Measurements from ENCODE around the gene GRK3. TPM values are rescaled to one million over a fixed set of nuclear protein-coding genes. Genes with fewer than 3 reads are reported as not detected.

The GRK3 gene
- total and polyA plus RNA-seq, 2 donors (not counting 3 experiments of a cell fraction or from before 2014, with no cell fraction given), result 0.68 to 4.4 TPM

DNA sequence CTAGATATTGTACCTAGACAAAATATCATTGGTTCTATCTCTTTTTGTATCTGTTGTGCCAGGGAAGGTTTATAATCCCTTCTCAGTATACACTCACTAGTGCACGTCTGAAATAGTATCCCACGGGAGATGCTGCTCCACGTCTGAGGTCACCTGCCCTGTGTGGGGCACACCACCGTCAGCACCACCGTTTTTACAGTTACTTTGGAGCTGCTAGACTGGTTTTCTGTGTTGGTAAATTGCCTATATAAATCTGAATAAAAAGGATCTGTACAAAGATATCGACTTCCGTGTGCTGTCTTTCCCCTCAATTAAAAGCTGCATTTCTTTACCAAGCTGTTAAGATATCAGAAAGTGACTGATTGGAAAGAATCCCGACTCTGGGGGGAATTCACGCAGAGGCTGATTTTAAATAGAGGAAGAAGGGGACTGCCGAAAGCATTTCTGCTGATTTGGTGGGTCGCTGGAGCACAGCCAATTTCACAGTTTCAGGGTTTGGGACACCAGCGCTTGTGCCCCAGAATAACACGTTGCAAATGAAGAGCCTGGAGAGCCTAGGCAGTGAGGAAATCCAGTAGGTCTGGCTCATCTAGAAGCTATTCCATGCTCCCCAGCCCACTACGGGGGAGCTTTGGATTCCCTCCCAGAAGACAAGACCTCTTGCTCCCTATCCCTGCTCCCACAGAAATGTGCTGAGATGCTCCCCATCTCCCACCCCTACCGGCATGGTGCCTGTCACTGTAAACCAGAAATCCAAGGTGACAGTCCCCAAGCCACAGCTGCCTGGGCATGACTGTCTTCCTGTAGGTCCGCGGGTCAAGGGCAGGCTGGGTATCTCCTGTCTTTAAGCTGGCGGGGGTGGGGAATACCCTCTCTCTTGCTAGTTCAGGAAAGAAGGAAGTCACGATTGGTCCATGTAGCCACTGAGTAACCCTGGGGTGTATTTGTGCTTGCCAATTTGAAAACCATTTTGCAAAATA lies 164.8 kb downstream of the GRK3 start:
- intact Hi-C loops (cut with micrococcal nuclease) (no loop called here), dilution Hi-C loops (cut with MboI; ENCODE audit: extremely low pct_ligation_motif_present, low sequenced_read_pairs) (no loop called here)
- POLR2A ChIA-PET, result no interaction called here
- no peak overlapping the region for H3K4me2 ChIP-seq (ENCODE audit: insufficient read depth, low read length)
- H3K27me3 ChIP-seq (ENCODE audit: control insufficient read depth in 2 of 2, insufficient read depth in 2 of 2, low read length in 2 of 2), result no peaks in the 10 kb centered on the region
- no peaks in the 10 kb centered on the region for H3K36me3 ChIP-seq (ENCODE audit: control insufficient read depth in 2 of 2, extremely low read depth in 1 of 2, insufficient read depth in 2 of 2, low read length in 2 of 2)
- no peak overlapping the region for H3K4me3 ChIP-seq (replicated peaks in 1 of 3; ENCODE audit: insufficient read depth in 1 of 3, low read depth in 1 of 3, low read length in 3 of 3)
- DNase-seq (ENCODE audit: low read depth, low spot score), result no peak
- H3K9me3 ChIP-seq (replicated peaks; ENCODE audit: control insufficient read depth, insufficient read depth, low read length), result no peaks in the 10 kb centered on the region
- CTCF ChIA-PET, result interaction anchor here (0.8 to 1.3 kb wide), 2 partner anchors 15 to 44 kb away, joined by 3 to 4 read pairs; no protein-coding TSS in a partner anchor
- no peaks in the 10 kb centered on the region for H3K4me1 ChIP-seq (ENCODE audit: control insufficient read depth, extremely low read depth, insufficient read depth, low read length)
- no peak for FAIRE-seq
- no peaks in the 10 kb centered on the region for H4K20me1 ChIP-seq (replicated peaks; ENCODE audit: control insufficient read depth, extremely low read depth, insufficient read depth, low read length)
- BruUV-seq (replicated peaks), result no TSS peak
- no peak overlapping the region for H3K9ac ChIP-seq (replicated peaks; ENCODE audit: extremely low read depth, insufficient read depth, low read length)
- no peak overlapping the region for H2AFZ ChIP-seq (ENCODE audit: low read depth, low read length)
- H3K9me1 ChIP-seq (replicated peaks; ENCODE audit: control insufficient read depth, extremely low read depth, insufficient read depth, low read length), result no peaks in the 10 kb centered on the region
- H3K27ac ChIP-seq (ENCODE audit: insufficient read depth, low read depth, low read length), result no peak overlapping the region
- no peak for TF ChIP-seq POLR2AphosphoS5 (IDR thresholded peaks at IDR 0.05; ENCODE audit: insufficient read depth, low read depth, low read length)
- TF ChIP-seq FOS (IDR thresholded peaks at IDR 0.05; ENCODE audit: borderline replicate concordance, insufficient read depth, low read length), result no peak
- TF ChIP-seq MYC (IDR thresholded peaks at IDR 0.05; ENCODE audit: low read depth, low read length), result no peak
- TF ChIP-seq GATA2 (IDR thresholded peaks at IDR 0.05; ENCODE audit: insufficient read depth, insufficient read length, low read depth, low read length), result no peak
- no peak for TF ChIP-seq JUN (IDR thresholded peaks at IDR 0.05; ENCODE audit: borderline replicate concordance, insufficient read depth, insufficient read length, low read depth)
- no peak for TF ChIP-seq EZH2 (IDR thresholded peaks at IDR 0.05; ENCODE audit: borderline replicate concordance, low read depth, low read length, severe bottlenecking)
- TF ChIP-seq CTCF (IDR thresholded peaks at IDR 0.05; ENCODE audit: extremely low read depth in 1 of 2, insufficient read depth in 1 of 2, low read depth in 1 of 2, low read length in 2 of 2), result no peak
- TF ChIP-seq POLR2A (IDR thresholded peaks at IDR 0.05; ENCODE audit: low read depth, low read length), result no peak
- no peak for TF ChIP-seq MAX (IDR thresholded peaks at IDR 0.05; ENCODE audit: insufficient read depth, insufficient read length)
- no peaks in the 10 kb centered on the region for H3K79me2 ChIP-seq (ENCODE audit: control insufficient read depth, insufficient read depth, low read length)
